Frontal cortex (tissue), 4 donors: ENCODE measurements around the gene LYPLAL1. TPM values are rescaled to one million over a fixed set of nuclear protein-coding genes. Genes with fewer than 3 reads are reported as not detected.

Source experiments
- DNase-seq, 2 donors: peaks; one replicate each; pipeline ENCODE4 v3.0.0; 2012; ENCODE audit warnings: low spot score in 2 of 2
- FAIRE-seq: peaks from 2 replicates; lab custom pipeline; 2012; peaks lifted over from hg19 to GRCh38; lab: Jason Lieb, UNC
- total RNA-seq: library from RNA; depleted of rRNA; stranded (reverse); fragments of >200 nt; gene quantifications from one replicate; pipeline ENCODE4 v1.2.3, GENCODE V29; 2014
- donor health status: control.
- donor health status: control.
- donor health status: control.

LYPLAL1 gene
- 42.4 TPM for total RNA-seq

- DNase-seq = peak; percentile 76 to 79
- no peak for FAIRE-seq
Observed at GRCh38 chr1:219173758-219174459, at the start of gene LYPLAL1. Gene LYPLAL1 (plus strand): TSS chr1:219173878. CDS start chr1:219173891, 13 bp downstream.

- DNase-seq (no peak), FAIRE-seq (no peak)
Observed at GRCh38 chr1:219124163-219124562, 49.5 kb upstream of the LYPLAL1 start.

GRCh38 chr1:219125342-219125741 is 48.3 kb upstream of the LYPLAL1 start:
- no peak for DNase-seq
- FAIRE-seq = no peak

GRCh38 chr1:219126377-219126776 is 47.3 kb upstream of the LYPLAL1 start:
- DNase-seq (no peak), FAIRE-seq (no peak)

GRCh38 chr1:219128957-219129356 is 44.7 kb upstream of the LYPLAL1 start:
- no peak for FAIRE-seq
- no peak for DNase-seq

- FAIRE-seq = no peak
- DNase-seq = no peak
Observed at GRCh38 chr1:219130366-219130935, 43.2 kb upstream of the LYPLAL1 start.

- FAIRE-seq = no peak
- DNase-seq = no peak
Observed at GRCh38 chr1:219132939-219133338, 40.7 kb upstream of the LYPLAL1 start.

- DNase-seq = no peak
- no peak for FAIRE-seq
Observed at GRCh38 chr1:219138747-219139146, 34.9 kb upstream of the LYPLAL1 start.

GRCh38 chr1:219140303-219140877 is 33.3 kb upstream of the LYPLAL1 start:
- no peak for DNase-seq
- no peak for FAIRE-seq

- FAIRE-seq = no peak
- DNase-seq = no peak
Observed at GRCh38 chr1:219143735-219144134, 29.9 kb upstream of the LYPLAL1 start.

- no peak for FAIRE-seq
Observed at GRCh38 chr1:219144658-219145315, 28.9 kb upstream of the LYPLAL1 start.

GRCh38 chr1:219147571-219148019 is 26.1 kb upstream of the LYPLAL1 start:
- DNase-seq (no peak), FAIRE-seq (no peak)

More at GRCh38 chr1:219144658-219145315, 28.9 kb upstream of the LYPLAL1 start:
- DNase-seq = no peak

GRCh38 chr1:219149009-219149577 is 24.6 kb upstream of the LYPLAL1 start:
- no peak for DNase-seq
- FAIRE-seq = no peak

GRCh38 chr1:219149953-219150352 is 23.7 kb upstream of the LYPLAL1 start:
- no peak for FAIRE-seq

GRCh38 chr1:219150913-219151312 is 22.8 kb upstream of the LYPLAL1 start:
- DNase-seq (no peak), FAIRE-seq (no peak)

More at GRCh38 chr1:219149953-219150352, 23.7 kb upstream of the LYPLAL1 start:
- DNase-seq = no peak

GRCh38 chr1:219151467-219151866 is 22.2 kb upstream of the LYPLAL1 start:
- FAIRE-seq (no peak), DNase-seq (no peak)

GRCh38 chr1:219152751-219153150 is 20.9 kb upstream of the LYPLAL1 start:
- FAIRE-seq (no peak), DNase-seq (no peak)

- FAIRE-seq = no peak
- DNase-seq = no peak
Observed at GRCh38 chr1:219153723-219154122, 20.0 kb upstream of the LYPLAL1 start.

GRCh38 chr1:219155135-219155534 is 18.5 kb upstream of the LYPLAL1 start:
- FAIRE-seq (no peak), DNase-seq (no peak)

- DNase-seq = no peak
- no peak for FAIRE-seq
Observed at GRCh38 chr1:219159946-219160645, 13.6 kb upstream of the LYPLAL1 start.
